Measurements from ENCODE around the gene ACOX3.

ACOX3 gene

GRCh38 chr4:8376361-8377102, 64.0 kb downstream of the ACOX3 start:
- Histone ChIP-seq H4K20me1 (ENCODE audit: insufficient read depth, low read length) (no peaks in the 10 kb centered on the region), H3K9me3 (ENCODE audit: low read length) (no peaks in the 10 kb centered on the region), H3K36me3 (ENCODE audit: insufficient read depth, low read length) (no peaks in the 10 kb centered on the region), H3K27me3 (ENCODE audit: insufficient read depth, low read length) (no peaks in the 10 kb centered on the region), H3K27ac (ENCODE audit: low read depth, low read length, poor library complexity, severe bottlenecking) (no peak overlapping the region), H3K4me2 (ENCODE audit: low read length) (no peak overlapping the region), H3K9ac (ENCODE audit: low read length) (no peak overlapping the region), H3K9me2 (ENCODE audit: low read depth, low read length) (no peaks in the 10 kb centered on the region), H3F3A (ENCODE audit: insufficient read depth, low read length) (no peaks in the 10 kb centered on the region), H3K4me3 (ENCODE audit: low read depth, low read length, poor library complexity, severe bottlenecking) (no peak overlapping the region), H3K79me2 (ENCODE audit: insufficient read depth, low read length) (no peaks in the 10 kb centered on the region), H2AFZ (ENCODE audit: low read length) (no peak overlapping the region), H3K4me1 (ENCODE audit: insufficient read depth, low read length, severe bottlenecking) (no peaks in the 10 kb centered on the region)
- TF ChIP-seq EZH2 (IDR thresholded peaks at IDR 0.05; ENCODE audit: borderline replicate concordance, low read length): no peak
- no peak for TF ChIP-seq CTCF (IDR thresholded peaks at IDR 0.05; ENCODE audit: low read length)

- Histone ChIP-seq H3K9ac (ENCODE audit: low read length) (no peak overlapping the region), H4K20me1 (ENCODE audit: insufficient read depth, low read length) (no peaks in the 10 kb centered on the region), H3K4me2 (ENCODE audit: low read length) (no peak overlapping the region), H3K36me3 (ENCODE audit: insufficient read depth, low read length) (no peaks in the 10 kb centered on the region), H3K9me3 (ENCODE audit: low read length) (no peaks in the 10 kb centered on the region), H3K4me3 (ENCODE audit: low read depth, low read length, poor library complexity, severe bottlenecking) (no peak overlapping the region), H3K9me2 (ENCODE audit: low read depth, low read length) (no peaks in the 10 kb centered on the region), H3K27ac (ENCODE audit: low read depth, low read length, poor library complexity, severe bottlenecking) (no peak overlapping the region), H3K27me3 (ENCODE audit: insufficient read depth, low read length) (no peaks in the 10 kb centered on the region), H2AFZ (ENCODE audit: low read length) (no peak overlapping the region), H3F3A (ENCODE audit: insufficient read depth, low read length) (no peaks in the 10 kb centered on the region), H3K79me2 (ENCODE audit: insufficient read depth, low read length) (no peaks in the 10 kb centered on the region), H3K4me1 (ENCODE audit: insufficient read depth, low read length, severe bottlenecking) (no peaks in the 10 kb centered on the region)
- no peak for TF ChIP-seq EZH2 (IDR thresholded peaks at IDR 0.05; ENCODE audit: borderline replicate concordance, low read length)
- TF ChIP-seq CTCF (IDR thresholded peaks at IDR 0.05; ENCODE audit: low read length): no peak
Observed at GRCh38 chr4:8374851-8375649, 65.5 kb downstream of the ACOX3 start.

GRCh38 chr4:8373973-8374545, 66.5 kb downstream of the ACOX3 start:
- Histone ChIP-seq H2AFZ (ENCODE audit: low read length) (no peak overlapping the region), H3K4me2 (ENCODE audit: low read length) (no peak overlapping the region), H4K20me1 (ENCODE audit: insufficient read depth, low read length) (no peaks in the 10 kb centered on the region), H3K4me3 (ENCODE audit: low read depth, low read length, poor library complexity, severe bottlenecking) (no peak overlapping the region), H3K9me3 (ENCODE audit: low read length) (no peaks in the 10 kb centered on the region), H3K27ac (ENCODE audit: low read depth, low read length, poor library complexity, severe bottlenecking) (no peak overlapping the region), H3K36me3 (ENCODE audit: insufficient read depth, low read length) (no peaks in the 10 kb centered on the region), H3K9ac (ENCODE audit: low read length) (no peak overlapping the region), H3K27me3 (ENCODE audit: insufficient read depth, low read length) (no peaks in the 10 kb centered on the region), H3K9me2 (ENCODE audit: low read depth, low read length) (no peaks in the 10 kb centered on the region), H3F3A (ENCODE audit: insufficient read depth, low read length) (no peaks in the 10 kb centered on the region), H3K79me2 (ENCODE audit: insufficient read depth, low read length) (no peaks in the 10 kb centered on the region), H3K4me1 (ENCODE audit: insufficient read depth, low read length, severe bottlenecking) (no peaks in the 10 kb centered on the region)
- TF ChIP-seq CTCF (IDR thresholded peaks at IDR 0.05; ENCODE audit: low read length) (no peak), EZH2 (IDR thresholded peaks at IDR 0.05; ENCODE audit: borderline replicate concordance, low read length) (no peak)
